GM18508 (cell line): ENCODE measurements around the gene SNX1.
A peak's percentile ranks its signal among the peaks of the same experiment; 100 is the strongest.

Experiments used
- ATAC-seq: cut with Tn5 transposase; IDR thresholded peaks from one replicate; pipeline ENCODE4 v1.9.1; 2021; ENCODE audit warnings: moderate number of reproducible peaks; ENCODE audit not compliant: insufficient read depth, unreplicated experiment

The SNX1 gene

GRCh38 chr15:64157599-64158125 lies 61.9 kb downstream of the SNX1 start:
- no peak for ATAC-seq

DNA sequence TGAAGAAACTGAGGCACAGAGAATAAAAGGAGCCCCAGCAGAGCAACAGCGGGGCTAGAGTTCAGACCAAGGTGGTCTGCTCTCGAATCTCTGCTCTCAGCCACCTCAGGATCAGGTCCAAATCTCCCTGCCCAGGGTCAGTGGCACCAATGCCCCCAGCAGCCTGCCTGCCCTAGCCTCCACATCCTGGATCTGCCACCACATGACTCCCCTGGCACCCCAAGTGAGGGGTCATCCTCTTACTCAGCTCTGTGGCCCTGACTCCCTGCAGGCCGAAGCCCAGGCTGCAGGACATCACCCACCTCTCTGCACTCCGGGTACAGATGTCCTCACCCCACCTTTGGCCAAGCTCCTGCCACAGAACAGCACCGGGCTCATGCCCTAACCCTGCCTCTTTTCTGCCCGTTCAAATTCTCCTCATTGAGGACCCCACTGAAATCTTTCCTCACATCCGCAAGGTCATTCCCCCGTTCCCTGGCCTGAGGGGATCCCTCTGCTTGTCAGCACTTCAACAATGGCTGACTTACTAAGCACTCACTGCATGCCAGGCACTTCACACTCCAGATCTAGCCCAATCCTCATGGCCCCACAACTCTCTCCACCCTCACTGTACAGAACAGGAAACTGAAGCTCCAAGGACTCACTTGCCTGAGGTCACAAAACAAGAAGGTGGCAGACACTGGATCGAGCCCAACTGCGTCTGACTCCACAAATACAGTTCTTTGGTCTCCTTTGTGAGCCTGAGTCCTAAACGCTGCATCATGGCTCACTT lies 62.8 kb downstream of the SNX1 start:
- no peak for ATAC-seq

GRCh38 chr15:64161688-64162477 lies 66.1 kb downstream of the SNX1 start:
- no peak for ATAC-seq

- peak; percentile 11 for ATAC-seq
Observed at GRCh38 chr15:64162478-64162868, 66.7 kb downstream of the SNX1 start.

- peak; percentile 77 for ATAC-seq
Observed at GRCh38 chr15:64162869-64163658, 67.3 kb downstream of the SNX1 start, which contains the start of gene PPIB. Gene PPIB (minus strand): TSS chr15:64163022. CDS start chr15:64162986, 36 bp downstream.

DNA sequence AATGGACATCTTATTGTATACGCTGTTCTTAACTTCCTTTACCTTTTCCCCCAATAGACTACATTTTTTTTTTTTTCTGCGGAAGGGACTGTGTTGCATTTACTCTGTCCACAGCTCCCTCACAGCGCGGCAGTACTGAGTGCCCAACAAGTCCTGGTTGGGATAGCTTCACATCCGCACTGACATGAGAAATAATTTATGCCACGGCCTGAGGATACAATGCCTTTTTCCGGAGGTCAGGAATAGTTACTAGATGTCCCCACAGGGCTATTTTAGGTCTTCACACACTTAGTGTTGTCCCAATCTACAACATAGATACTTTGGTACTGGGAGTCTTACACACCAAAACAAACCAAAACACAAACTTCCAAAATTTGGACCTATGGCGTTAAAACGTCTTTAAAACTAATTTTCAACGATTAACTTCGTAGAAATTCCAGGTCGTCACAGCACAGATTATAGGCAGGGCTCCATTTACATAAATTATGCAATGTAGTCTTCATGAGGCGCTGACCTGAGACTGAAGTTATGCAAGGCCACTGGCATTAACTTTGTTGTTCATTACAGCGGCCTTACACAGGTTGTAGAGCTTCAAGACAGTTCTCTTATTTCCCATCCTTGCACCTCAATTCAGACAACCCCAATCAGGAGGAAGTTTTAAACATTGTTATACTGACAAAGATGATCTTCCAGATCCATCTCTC lies 68.0 kb downstream of the SNX1 start:
- no peak for ATAC-seq

DNA sequence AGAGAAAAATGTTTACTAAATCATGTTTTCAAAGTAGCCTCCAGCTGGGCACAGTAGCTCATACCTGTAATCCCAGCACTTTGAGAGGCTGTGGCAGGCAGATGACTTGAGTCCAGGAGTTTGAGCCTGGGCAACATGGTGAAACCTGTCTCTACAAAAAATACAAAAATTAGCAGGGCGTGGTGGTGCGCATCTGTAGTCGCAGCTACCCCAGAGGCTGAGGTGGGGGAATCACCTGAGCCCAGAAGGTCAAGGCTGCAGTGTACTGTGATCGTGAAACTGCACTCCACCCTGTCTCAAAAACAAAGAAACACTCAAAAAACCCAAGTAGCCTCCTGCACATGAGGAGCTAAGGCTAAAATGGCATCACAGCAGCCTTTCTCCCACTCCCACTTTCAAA lies 68.7 kb downstream of the SNX1 start:
- ATAC-seq: no peak

DNA sequence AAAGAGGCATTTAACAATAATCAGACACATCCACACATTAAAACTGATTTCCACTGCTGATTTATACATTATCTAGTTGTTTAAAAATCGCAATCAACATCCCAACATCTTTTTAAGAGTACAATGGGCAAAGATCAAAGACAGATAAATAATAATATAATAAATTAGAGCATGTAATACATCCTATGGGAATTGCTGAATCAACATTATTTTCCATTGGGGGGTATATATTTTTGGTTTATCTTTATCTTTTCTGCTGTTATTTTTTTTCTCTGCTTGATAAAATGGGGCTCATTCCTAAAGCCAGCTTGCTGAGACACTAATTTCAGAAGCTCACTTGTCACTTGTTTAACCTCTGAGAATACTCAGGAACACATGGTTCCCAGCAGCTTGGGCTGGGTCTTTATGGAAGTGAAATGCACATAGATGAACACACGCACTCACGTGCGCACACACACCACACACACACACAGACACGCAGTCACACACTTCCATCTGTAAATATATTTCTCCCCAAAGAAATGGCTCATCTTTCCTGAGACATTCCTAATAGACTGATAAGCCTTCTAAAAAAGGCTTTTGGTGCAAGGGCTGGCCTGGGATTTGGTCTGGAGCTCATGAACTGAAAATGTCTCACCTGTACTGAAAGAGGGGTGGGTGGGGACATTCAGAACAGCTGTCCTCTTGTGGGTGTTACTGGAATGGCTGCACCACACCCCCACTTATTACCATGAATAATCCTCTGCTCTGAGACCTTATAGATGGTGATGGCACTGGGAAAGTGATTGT lies 70.5 kb downstream of the SNX1 start:
- ATAC-seq: no peak

DNA sequence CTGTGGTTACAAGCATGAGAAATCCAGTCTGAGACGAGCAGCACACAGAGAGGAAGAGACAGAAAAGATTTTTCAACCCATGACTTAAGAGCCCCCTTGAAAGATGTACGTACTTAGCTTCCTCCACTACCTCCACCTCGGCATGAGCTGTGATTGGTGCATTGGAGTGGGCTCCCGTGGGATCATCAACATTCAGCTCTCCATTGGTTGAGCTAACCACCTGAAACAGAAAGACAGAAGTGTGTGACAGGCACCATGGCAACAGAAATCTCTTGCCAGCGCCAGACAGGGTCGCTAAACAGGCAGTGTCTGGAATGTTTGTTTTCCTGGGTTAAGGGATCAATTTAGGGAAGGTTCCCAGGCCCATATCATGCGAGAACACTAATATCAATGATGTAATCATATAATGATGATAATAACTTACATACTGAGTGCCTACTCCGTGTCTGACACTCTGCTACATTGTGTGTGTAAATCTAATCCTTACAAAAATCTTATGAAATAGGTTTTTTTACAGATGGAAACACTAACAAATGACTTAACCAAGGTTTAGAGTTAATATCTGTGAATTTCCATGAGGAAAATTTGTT lies 84.5 kb downstream of the SNX1 start:
- ATAC-seq: no peak

- ATAC-seq: no peak
Observed at GRCh38 chr15:64182859-64183370, 87.1 kb downstream of the SNX1 start.

DNA sequence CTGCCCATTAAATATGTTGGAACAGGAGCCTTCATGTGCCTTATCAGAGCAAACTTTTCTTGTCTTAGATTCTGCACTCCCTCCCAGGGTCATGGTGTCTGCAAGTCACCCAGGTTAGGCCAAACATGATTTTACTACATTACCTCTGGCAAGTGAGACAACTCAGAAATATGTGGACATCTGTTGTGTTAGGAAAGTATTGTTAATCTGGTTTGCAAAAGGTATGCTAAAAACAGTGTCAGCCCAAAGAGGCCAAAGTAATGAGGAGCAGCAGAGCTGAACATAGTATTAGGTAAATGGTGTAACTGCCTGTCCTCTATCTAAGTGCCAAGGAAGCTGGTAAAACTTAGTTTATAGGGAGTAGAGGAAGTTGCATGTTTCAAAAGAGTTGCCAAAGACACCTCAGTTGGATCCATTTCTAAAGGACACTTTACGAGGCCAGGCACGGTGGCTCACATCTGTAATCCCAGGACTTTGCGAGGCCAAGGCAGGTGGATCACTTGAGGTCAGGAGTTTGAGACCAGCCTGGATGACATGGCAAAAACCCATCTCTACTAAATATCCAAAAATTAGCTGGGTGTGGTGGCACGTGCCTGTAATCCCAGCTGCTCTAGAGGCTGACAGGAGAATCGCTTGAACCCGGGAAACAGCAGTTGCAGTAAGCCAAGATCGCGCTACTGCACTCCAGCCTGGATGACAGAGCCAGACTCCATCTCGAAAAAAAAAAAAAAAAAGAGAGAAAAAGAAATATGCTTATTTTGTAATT lies 89.5 kb downstream of the SNX1 start:
- no peak for ATAC-seq

DNA sequence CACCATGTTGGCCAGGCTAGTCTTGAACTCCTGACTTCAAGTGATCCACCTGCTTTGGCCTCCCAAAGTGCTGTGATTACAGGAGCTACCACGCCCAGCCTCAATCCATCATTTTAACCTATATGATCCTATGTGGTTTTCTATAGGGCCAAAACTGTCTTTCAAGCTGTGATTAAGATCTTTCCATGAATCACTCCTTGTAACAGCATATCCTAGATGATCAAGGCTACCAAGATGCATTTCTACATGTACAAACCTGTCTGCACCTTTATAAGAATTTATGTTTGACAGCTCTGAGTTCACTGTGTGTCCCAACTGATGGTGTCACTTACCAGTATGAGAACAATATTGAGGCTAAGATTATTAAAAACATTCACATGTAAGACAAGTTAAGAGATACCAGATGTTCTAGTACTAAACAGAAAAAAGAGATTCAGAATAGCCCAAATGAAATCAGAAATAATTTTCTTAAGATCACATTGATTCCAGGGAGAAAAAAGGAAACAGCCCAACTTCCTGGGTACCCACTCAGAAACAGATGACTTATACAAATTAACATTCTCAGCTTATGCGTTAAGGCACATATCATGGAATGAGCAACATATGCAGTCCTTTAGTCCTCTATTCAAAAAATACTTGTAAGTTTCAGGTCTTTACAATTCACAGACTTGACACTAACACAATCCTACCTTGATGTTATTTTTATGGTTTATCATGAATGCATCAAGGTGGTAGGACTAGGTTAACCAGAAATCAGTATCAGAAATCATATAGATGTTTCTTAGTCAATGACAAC lies 91.8 kb downstream of the SNX1 start:
- no peak for ATAC-seq
